Fibroblast of villous mesenchyme (primary cell): ENCODE measurements around the gene BMP7. TPM values are rescaled to one million over a fixed set of nuclear protein-coding genes. Genes with fewer than 3 reads are reported as not detected.

Experiments used
- DNase-seq: peaks from one replicate; pipeline ENCODE4 v3.0.0-alpha.2; 2010; ENCODE audit warnings: low read depth
- H3K4me3 ChIP-seq: 2 replicates; pipeline ENCODE4 v1.5.1; 2011; ENCODE audit warnings: low read depth, mild to moderate bottlenecking, low read length
- CTCF ChIP-seq: IDR thresholded peaks from 2 replicates; pipeline ENCODE4 v1.5.1; 2012; ENCODE audit warnings: low read depth, mild to moderate bottlenecking, low read length; ENCODE audit not compliant: insufficient read depth
- total RNA-seq: library from RNA; depleted of rRNA; stranded (reverse); fragments of >200 nt; gene quantifications from 2 replicates; pipeline ENCODE4 v1.2.3, GENCODE V29; 2012

The BMP7 gene
- total RNA-seq, 1 donor = not detected

GRCh38 chr20:57212534-57213276, 53.7 kb downstream of the BMP7 start:
- no peak overlapping the region for H3K4me3 ChIP-seq
- no peak for TF ChIP-seq CTCF
- peak; percentile 65 for DNase-seq

GRCh38 chr20:57211908-57212533, 54.4 kb downstream of the BMP7 start:
- TF ChIP-seq CTCF = no peak
- no peak for DNase-seq
- H3K4me3 ChIP-seq = no peak overlapping the region

- TF ChIP-seq CTCF = no peak
- no peak overlapping the region for H3K4me3 ChIP-seq
Observed at GRCh38 chr20:57211406-57211805, 55.0 kb downstream of the BMP7 start.

GRCh38 chr20:57210911-57211280, 55.5 kb downstream of the BMP7 start:
- no peak overlapping the region for H3K4me3 ChIP-seq
- DNase-seq = no peak
- no peak for TF ChIP-seq CTCF

More at GRCh38 chr20:57211406-57211805, 55.0 kb downstream of the BMP7 start:
- DNase-seq = no peak

- DNase-seq = no peak
- H3K4me3 ChIP-seq = no peak overlapping the region
- no peak for TF ChIP-seq CTCF
Observed at GRCh38 chr20:57210054-57210910, 56.2 kb downstream of the BMP7 start.

- no peak for TF ChIP-seq CTCF
- DNase-seq = no peak
- no peak overlapping the region for H3K4me3 ChIP-seq
Observed at GRCh38 chr20:57209413-57209812, 57.0 kb downstream of the BMP7 start.
